Activated naive CD8-positive, alpha-beta T cell treated with anti-CD3 and anti-CD28 coated beads for 36 hours (primary cell): Measurements from ENCODE around the gene ATP4B. TPM values are rescaled to one million over a fixed set of nuclear protein-coding genes. Genes with fewer than 3 reads are reported as not detected.
"Not testable (repeated sequence)": the region's sequence is repeated elsewhere in the genome, so short reads cannot be mapped to it uniquely, and the experiment has no call there.

ENCODE experiments used
- DNase-seq: peaks from one replicate; pipeline ENCODE4 v3.0.0; 2021
- H3K27ac Mint-ChIP-seq: one replicate; pipeline ENCODE4 v1.8.0; 2022; ENCODE audit warnings: mild to moderate bottlenecking, moderate library complexity, mixed read lengths
- H3K27me3 Mint-ChIP-seq: one replicate; pipeline ENCODE4 v1.8.0; 2022; ENCODE audit warnings: mild to moderate bottlenecking, mixed read lengths
- H3K36me3 Mint-ChIP-seq: one replicate; pipeline ENCODE4 v1.8.0; 2021; ENCODE audit warnings: mild to moderate bottlenecking, mixed read lengths
- H3K4me1 Mint-ChIP-seq: one replicate; pipeline ENCODE4 v1.8.0; 2021; ENCODE audit warnings: mixed read lengths
- H3K4me3 Mint-ChIP-seq: one replicate; pipeline ENCODE4 v1.8.0; 2022; ENCODE audit warnings: mild to moderate bottlenecking, moderate library complexity, mixed read lengths
- H3K9me3 Mint-ChIP-seq: one replicate; pipeline ENCODE4 v1.8.0; 2022; ENCODE audit warnings: mixed read lengths
- total RNA-seq, 2 experiments: library from RNA; stranded (reverse); gene quantifications; one replicate each; pipeline ENCODE4 v1.2.3, GENCODE V29; 2021

ATP4B gene
- total RNA-seq, 2 experiments from 2014 or later, result not detected

GRCh38 chr13:113625965-113626721 lies 31.9 kb downstream of the ATP4B start:
- H3K27ac Mint-ChIP-seq, result no peak overlapping the region

GRCh38 chr13:113624640-113625304 lies 33.2 kb downstream of the ATP4B start:
- H3K27me3 Mint-ChIP-seq, DNase-seq, H3K27ac Mint-ChIP-seq, H3K9me3 Mint-ChIP-seq, H3K4me1 Mint-ChIP-seq, H3K4me3 Mint-ChIP-seq: not testable (repeated sequence)
- H3K36me3 Mint-ChIP-seq, result peaks cover 43% of the 10 kb centered on the region

More at GRCh38 chr13:113625965-113626721, 31.9 kb downstream of the ATP4B start:
- DNase-seq, result no peak
- H3K4me3 Mint-ChIP-seq, result no peak overlapping the region
- peaks cover 40% of the 10 kb centered on the region for H3K36me3 Mint-ChIP-seq
- peaks cover 3% of the 10 kb centered on the region for H3K9me3 Mint-ChIP-seq
- peaks cover 5% of the 10 kb centered on the region for H3K4me1 Mint-ChIP-seq
- H3K27me3 Mint-ChIP-seq, result no peaks in the 10 kb centered on the region

DNA sequence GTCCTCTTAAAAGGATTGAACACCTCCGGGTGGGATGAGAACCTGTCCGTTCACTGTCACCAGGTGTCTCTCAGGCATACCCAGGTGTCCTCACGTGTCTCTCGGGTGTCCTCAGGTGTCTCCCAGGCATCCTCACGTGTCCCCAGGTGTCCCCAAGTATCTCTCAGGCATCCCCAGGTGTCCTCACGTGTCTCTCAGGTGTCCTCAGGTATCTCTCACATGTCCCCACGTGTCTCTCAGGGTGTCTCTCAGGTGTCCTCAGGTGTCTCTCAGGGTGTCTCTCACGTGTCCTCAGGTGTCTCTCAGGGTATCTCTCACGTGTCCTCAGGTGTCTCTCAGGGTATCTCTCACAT lies 33.8 kb downstream of the ATP4B start:
- Mint-ChIP-seq H3K4me1 (peaks cover 2% of the 10 kb centered on the region), H3K4me3 (no peak overlapping the region), H3K9me3 (peaks cover 3% of the 10 kb centered on the region), H3K27ac (no peak overlapping the region), H3K36me3 (peaks cover 40% of the 10 kb centered on the region), H3K27me3 (no peaks in the 10 kb centered on the region)
- DNase-seq, result no peak

DNA sequence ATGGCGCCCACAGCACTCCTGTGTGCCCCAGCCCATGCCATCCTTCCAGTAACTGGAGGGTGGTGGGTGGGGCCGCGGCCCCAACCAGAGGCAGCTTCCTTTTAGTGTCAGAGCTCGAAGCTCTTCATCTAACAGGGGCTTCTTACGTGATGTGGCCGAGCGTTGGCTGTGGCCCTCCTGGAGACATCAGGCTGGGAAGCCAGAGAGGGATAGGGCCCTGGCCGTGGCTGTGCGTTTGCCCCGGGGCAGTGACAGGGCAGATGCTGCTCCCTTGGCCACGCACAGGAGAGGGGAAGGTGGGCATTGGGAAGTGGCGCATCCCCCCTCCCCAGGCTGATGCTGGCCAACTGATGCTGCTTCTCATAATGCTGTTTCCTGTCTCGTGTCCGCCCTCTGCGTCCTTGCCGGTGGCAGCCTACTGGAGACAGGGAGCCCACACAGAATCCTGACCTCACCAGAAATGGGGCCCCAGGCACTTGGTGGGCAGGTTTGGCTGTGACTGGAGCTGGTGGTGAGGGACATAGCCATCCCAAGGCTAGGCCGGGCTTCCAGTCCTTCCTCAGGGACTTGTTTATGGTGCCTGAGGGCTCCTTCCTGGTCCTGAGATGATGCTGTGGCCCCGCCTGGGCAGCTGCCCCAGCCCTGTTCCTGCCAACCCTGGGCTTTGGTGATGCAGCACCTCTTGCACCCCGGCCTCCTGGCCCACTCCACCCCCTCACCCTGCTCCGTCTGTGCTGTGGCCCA lies 34.3 kb downstream of the ATP4B start:
- Mint-ChIP-seq H3K4me1 (peaks cover 2% of the 10 kb centered on the region), H3K27me3 (no peaks in the 10 kb centered on the region), H3K4me3 (no peak overlapping the region), H3K36me3 (peaks cover 40% of the 10 kb centered on the region), H3K9me3 (peaks cover 3% of the 10 kb centered on the region), H3K27ac (no peak overlapping the region)
- no peak for DNase-seq

DNA sequence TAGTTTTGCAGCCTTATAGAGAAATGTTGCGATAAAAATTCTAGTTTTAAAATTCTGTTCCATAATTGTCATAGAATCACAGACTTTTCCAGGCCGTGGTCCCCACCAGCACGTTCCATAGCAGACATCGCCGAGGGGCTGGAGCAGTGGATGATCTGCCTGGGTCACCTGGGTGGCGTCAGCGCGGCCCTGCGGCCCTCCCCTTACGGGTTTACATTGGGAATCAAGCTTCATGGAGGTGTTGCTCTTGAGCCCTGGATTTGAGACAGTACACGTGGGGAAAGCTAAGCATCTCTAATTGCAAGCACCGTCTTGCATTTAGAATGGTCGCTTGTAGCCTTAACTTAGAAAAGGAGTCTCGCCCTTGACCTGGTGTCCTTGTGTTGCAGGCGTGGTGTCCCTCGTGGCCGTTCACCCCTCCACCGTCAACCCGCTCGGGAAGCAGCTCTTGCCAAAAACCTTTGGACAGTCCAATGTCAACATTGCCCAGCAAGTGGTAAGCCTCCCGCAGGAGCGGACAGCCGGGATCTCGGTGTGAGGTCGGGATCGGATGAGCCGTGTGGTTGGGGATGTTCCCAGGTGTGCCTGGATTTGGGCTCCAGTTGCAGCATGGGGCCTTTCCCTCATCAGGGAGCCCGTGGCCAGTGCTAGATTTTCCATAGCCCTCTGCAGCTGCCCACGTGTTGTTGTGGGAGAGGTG lies 35.1 kb downstream of the ATP4B start:
- H3K36me3 Mint-ChIP-seq, result peaks cover 42% of the 10 kb centered on the region
- no peaks in the 10 kb centered on the region for H3K27me3 Mint-ChIP-seq
- H3K4me1 Mint-ChIP-seq, result peaks cover 2% of the 10 kb centered on the region
- H3K9me3 Mint-ChIP-seq, result peaks cover 3% of the 10 kb centered on the region
- DNase-seq, result no peak
- H3K4me3 Mint-ChIP-seq, result no peak overlapping the region
- H3K27ac Mint-ChIP-seq, result no peak overlapping the region

- H3K4me1 Mint-ChIP-seq, H3K4me3 Mint-ChIP-seq, H3K27me3 Mint-ChIP-seq, H3K9me3 Mint-ChIP-seq, DNase-seq: not testable (repeated sequence)
- Mint-ChIP-seq H3K36me3 (peaks cover 38% of the 10 kb centered on the region), H3K27ac (peak overlapping the region; percentile 76)
These were observed 35.9 kb downstream of the ATP4B start for GRCh38 chr13:113621986-113622550.

GRCh38 chr13:113621498-113621897 lies 36.5 kb downstream of the ATP4B start:
- not testable (repeated sequence) for H3K27ac Mint-ChIP-seq, H3K4me3 Mint-ChIP-seq, DNase-seq

DNA sequence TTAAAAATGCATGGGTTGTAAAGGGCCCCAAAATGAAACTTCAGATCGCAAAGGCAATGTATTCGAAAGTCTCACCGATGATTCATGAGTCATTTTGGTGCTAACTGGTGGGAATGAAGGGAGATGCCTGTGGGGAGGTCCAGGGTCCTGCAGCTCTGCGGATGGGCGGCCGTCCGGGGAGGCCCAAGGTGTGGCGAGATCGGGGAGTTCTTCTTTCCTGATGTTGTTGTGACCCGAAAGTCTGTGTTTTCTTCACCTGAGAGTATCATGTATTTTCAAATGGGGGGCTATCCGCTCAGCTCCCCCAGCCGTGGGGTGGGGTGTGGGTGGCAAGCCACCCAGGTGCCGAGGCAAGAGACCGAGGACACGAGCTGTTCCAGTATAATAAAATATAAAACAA lies 37.0 kb downstream of the ATP4B start:
- Mint-ChIP-seq H3K4me1 (peaks cover 2% of the 10 kb centered on the region), H3K9me3 (peaks cover 3% of the 10 kb centered on the region), H3K27ac (no peak overlapping the region), H3K36me3 (peaks cover 29% of the 10 kb centered on the region), H3K27me3 (no peaks in the 10 kb centered on the region), H3K4me3 (no peak overlapping the region)
- no peak for DNase-seq

More at GRCh38 chr13:113621498-113621897, 36.5 kb downstream of the ATP4B start:
- peaks cover 32% of the 10 kb centered on the region for H3K36me3 Mint-ChIP-seq
- H3K27me3 Mint-ChIP-seq, H3K4me1 Mint-ChIP-seq, H3K9me3 Mint-ChIP-seq: not testable (repeated sequence)

GRCh38 chr13:113620036-113620796 lies 37.8 kb downstream of the ATP4B start:
- Mint-ChIP-seq H3K4me1 (peaks cover 2% of the 10 kb centered on the region), H3K9me3 (peaks cover 3% of the 10 kb centered on the region), H3K27ac (no peak overlapping the region), H3K4me3 (no peak overlapping the region), H3K27me3 (no peaks in the 10 kb centered on the region), H3K36me3 (peaks cover 27% of the 10 kb centered on the region)
- DNase-seq, result no peak

GRCh38 chr13:113618455-113618854 lies 39.5 kb downstream of the ATP4B start:
- Mint-ChIP-seq H3K27ac (no peak overlapping the region), H3K36me3 (peaks cover 14% of the 10 kb centered on the region), H3K27me3 (no peaks in the 10 kb centered on the region)

DNA sequence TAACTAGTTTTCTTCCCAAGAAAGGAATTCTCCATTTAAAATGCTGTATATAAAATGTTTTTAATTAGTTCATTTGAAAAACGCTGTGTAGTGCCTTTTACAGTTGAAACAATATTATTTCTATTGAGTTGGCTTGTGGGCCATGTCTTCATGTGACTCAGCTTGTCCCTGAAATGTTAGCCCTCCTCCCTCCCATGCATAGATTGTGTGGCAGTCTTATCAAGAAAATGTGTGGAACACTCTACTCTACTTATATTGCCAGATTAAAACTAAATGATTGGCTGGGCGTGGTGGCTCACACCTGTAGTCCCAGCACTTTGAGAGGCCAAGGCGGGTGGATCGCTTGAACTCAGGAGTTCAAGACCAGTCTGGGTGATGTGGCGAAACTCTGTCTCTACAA lies 40.0 kb downstream of the ATP4B start:
- Mint-ChIP-seq H3K36me3 (peaks cover 14% of the 10 kb centered on the region), H3K27ac (no peak overlapping the region), H3K4me3 (no peak overlapping the region), H3K9me3 (no peaks in the 10 kb centered on the region), H3K27me3 (no peaks in the 10 kb centered on the region), H3K4me1 (peaks cover 2% of the 10 kb centered on the region)
- DNase-seq, result no peak

More at GRCh38 chr13:113618455-113618854, 39.5 kb downstream of the ATP4B start:
- Mint-ChIP-seq H3K4me3 (no peak overlapping the region), H3K4me1 (peaks cover 2% of the 10 kb centered on the region), H3K9me3 (no peaks in the 10 kb centered on the region)
- no peak for DNase-seq

DNA sequence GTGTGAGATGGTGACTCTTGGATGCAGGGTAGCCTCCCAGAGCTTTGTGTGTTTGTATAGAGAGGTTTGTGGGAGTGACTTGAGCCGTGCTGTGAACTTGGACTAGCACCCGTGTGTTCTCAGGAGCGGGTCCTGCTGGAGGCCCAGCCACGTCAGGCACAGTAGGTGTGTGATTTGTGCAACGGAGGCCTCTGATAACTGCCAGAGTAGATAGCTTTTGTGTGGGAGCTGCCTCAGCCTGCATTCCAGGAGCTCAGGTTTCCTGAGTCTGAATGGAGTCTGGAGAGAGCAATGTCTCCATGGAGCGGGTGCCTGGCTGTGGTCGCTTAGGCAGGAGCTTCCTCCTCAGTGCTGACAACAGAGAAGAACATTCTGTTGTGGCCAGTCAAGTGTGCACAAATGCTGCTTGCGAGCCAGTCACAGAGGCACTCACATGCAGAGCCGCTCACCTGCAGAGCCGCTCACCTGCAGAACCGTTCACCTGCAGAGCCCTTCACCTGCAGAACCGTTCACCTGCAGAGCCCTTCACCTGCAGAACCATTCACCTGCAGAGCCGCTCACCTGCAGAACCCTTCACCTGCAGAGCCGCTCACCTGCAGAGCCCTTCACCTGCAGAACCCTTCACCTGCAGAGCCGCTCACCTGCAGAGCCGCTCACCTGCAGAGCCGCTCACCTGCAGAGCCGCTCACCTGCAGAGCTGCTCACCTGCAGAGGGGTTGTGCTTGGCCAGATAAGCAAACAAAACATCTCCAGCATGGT lies 40.8 kb downstream of the ATP4B start:
- DNase-seq, result no peak
- H3K27ac Mint-ChIP-seq, result no peak overlapping the region
- peaks cover 20% of the 10 kb centered on the region for H3K36me3 Mint-ChIP-seq
- no peaks in the 10 kb centered on the region for H3K27me3 Mint-ChIP-seq
- H3K4me1 Mint-ChIP-seq, result peaks cover 2% of the 10 kb centered on the region
- H3K4me3 Mint-ChIP-seq, result no peak overlapping the region
- H3K9me3 Mint-ChIP-seq, result no peaks in the 10 kb centered on the region

- no peak for DNase-seq
- no peak overlapping the region for H3K27ac Mint-ChIP-seq
- H3K27me3 Mint-ChIP-seq, result no peaks in the 10 kb centered on the region
- H3K36me3 Mint-ChIP-seq, result peaks cover 21% of the 10 kb centered on the region
- H3K4me1 Mint-ChIP-seq, result no peaks in the 10 kb centered on the region
- H3K9me3 Mint-ChIP-seq, result no peaks in the 10 kb centered on the region
- no peak overlapping the region for H3K4me3 Mint-ChIP-seq
These were observed 41.6 kb downstream of the ATP4B start for GRCh38 chr13:113616281-113616906.
